Measurements from ENCODE around the gene P3H3. TPM values are rescaled to one million over a fixed set of nuclear protein-coding genes. Genes with fewer than 3 reads are reported as not detected.

Gene P3H3
- total and polyA plus RNA-seq, 2 experiments from 2014 or later: 16.4 to 38.2 TPM

DNA sequence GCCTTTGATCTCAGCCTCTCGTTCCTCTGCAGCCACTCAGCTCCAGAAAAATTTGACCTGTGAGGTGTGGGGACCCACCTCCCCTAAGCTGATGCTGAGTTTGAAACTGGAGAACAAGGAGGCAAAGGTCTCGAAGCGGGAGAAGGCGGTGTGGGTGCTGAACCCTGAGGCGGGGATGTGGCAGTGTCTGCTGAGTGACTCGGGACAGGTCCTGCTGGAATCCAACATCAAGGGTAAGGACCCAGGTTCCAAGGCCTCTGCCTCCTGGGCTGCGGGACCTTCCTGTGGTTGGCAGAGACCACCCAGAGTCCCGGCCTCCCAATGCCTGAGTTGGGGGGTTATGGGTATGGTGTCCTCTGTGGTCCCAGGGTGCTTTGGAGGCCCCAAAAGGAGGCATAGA is 11.1 kb upstream of the P3H3 start:
- no peak overlapping the region for H3K4me3 ChIP-seq
- Mint-ChIP-seq H3K4me1 (peaks cover 39% of the 10 kb centered on the region), H3K4me3 (no peak overlapping the region; the same call in 2 of the 3 replicates), H3K9me3 (no peaks in the 10 kb centered on the region), H3K36me3 (ENCODE audit: low read depth) (no peaks in the 10 kb centered on the region), H3K27me3 (ENCODE audit: insufficient read depth, low read depth, poor library complexity) (peaks cover 41% of the 10 kb centered on the region), H3K27ac (no peak overlapping the region)
- no peaks in the 10 kb centered on the region for H3K36me3 ChIP-seq (ENCODE audit: insufficient read depth)
- no peak overlapping the region for H3K4me2 ChIP-seq
- TF ChIP-seq NANOG (IDR thresholded peaks at IDR 0.05; ENCODE audit: borderline replicate concordance) (no peak), JUNB (IDR thresholded peaks at IDR 0.05; ENCODE audit: unreplicated experiment) (no peak), POLR2AphosphoS5 (IDR thresholded peaks at IDR 0.05; ENCODE audit: low read depth) (no peak), STAT1 (IDR thresholded peaks at IDR 0.05; ENCODE audit: unreplicated experiment) (no peak), CREB1 (CRISPR knock-in tag; IDR thresholded peaks at IDR 0.05; ENCODE audit: low read depth) (no peak), ZNF331 (CRISPR knock-in tag; IDR thresholded peaks at IDR 0.05; ENCODE audit: low read depth) (no peak), ZNF114 (CRISPR knock-in tag; IDR thresholded peaks at IDR 0.05) (no peak), EZH2 (IDR thresholded peaks at IDR 0.05; ENCODE audit: low read depth, unreplicated experiment) (no peak), EZH2phosphoT487 (IDR thresholded peaks at IDR 0.05; ENCODE audit: unreplicated experiment) (no peak)
- TF ChIP-seq, protein P1, sequence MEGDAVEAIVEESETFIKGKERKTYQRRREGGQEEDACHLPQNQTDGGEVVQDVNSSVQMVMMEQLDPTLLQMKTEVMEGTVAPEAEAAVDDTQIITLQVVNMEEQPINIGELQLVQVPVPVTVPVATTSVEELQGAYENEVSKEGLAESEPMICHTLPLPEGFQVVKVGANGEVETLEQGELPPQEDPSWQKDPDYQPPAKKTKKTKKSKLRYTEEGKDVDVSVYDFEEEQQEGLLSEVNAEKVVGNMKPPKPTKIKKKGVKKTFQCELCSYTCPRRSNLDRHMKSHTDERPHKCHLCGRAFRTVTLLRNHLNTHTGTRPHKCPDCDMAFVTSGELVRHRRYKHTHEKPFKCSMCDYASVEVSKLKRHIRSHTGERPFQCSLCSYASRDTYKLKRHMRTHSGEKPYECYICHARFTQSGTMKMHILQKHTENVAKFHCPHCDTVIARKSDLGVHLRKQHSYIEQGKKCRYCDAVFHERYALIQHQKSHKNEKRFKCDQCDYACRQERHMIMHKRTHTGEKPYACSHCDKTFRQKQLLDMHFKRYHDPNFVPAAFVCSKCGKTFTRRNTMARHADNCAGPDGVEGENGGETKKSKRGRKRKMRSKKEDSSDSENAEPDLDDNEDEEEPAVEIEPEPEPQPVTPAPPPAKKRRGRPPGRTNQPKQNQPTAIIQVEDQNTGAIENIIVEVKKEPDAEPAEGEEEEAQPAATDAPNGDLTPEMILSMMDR (conservative IDR thresholded peaks at IDR 0.05; ENCODE audit: low read depth in 2 of 2): no peak
- TF ChIP-seq, protein P2, sequence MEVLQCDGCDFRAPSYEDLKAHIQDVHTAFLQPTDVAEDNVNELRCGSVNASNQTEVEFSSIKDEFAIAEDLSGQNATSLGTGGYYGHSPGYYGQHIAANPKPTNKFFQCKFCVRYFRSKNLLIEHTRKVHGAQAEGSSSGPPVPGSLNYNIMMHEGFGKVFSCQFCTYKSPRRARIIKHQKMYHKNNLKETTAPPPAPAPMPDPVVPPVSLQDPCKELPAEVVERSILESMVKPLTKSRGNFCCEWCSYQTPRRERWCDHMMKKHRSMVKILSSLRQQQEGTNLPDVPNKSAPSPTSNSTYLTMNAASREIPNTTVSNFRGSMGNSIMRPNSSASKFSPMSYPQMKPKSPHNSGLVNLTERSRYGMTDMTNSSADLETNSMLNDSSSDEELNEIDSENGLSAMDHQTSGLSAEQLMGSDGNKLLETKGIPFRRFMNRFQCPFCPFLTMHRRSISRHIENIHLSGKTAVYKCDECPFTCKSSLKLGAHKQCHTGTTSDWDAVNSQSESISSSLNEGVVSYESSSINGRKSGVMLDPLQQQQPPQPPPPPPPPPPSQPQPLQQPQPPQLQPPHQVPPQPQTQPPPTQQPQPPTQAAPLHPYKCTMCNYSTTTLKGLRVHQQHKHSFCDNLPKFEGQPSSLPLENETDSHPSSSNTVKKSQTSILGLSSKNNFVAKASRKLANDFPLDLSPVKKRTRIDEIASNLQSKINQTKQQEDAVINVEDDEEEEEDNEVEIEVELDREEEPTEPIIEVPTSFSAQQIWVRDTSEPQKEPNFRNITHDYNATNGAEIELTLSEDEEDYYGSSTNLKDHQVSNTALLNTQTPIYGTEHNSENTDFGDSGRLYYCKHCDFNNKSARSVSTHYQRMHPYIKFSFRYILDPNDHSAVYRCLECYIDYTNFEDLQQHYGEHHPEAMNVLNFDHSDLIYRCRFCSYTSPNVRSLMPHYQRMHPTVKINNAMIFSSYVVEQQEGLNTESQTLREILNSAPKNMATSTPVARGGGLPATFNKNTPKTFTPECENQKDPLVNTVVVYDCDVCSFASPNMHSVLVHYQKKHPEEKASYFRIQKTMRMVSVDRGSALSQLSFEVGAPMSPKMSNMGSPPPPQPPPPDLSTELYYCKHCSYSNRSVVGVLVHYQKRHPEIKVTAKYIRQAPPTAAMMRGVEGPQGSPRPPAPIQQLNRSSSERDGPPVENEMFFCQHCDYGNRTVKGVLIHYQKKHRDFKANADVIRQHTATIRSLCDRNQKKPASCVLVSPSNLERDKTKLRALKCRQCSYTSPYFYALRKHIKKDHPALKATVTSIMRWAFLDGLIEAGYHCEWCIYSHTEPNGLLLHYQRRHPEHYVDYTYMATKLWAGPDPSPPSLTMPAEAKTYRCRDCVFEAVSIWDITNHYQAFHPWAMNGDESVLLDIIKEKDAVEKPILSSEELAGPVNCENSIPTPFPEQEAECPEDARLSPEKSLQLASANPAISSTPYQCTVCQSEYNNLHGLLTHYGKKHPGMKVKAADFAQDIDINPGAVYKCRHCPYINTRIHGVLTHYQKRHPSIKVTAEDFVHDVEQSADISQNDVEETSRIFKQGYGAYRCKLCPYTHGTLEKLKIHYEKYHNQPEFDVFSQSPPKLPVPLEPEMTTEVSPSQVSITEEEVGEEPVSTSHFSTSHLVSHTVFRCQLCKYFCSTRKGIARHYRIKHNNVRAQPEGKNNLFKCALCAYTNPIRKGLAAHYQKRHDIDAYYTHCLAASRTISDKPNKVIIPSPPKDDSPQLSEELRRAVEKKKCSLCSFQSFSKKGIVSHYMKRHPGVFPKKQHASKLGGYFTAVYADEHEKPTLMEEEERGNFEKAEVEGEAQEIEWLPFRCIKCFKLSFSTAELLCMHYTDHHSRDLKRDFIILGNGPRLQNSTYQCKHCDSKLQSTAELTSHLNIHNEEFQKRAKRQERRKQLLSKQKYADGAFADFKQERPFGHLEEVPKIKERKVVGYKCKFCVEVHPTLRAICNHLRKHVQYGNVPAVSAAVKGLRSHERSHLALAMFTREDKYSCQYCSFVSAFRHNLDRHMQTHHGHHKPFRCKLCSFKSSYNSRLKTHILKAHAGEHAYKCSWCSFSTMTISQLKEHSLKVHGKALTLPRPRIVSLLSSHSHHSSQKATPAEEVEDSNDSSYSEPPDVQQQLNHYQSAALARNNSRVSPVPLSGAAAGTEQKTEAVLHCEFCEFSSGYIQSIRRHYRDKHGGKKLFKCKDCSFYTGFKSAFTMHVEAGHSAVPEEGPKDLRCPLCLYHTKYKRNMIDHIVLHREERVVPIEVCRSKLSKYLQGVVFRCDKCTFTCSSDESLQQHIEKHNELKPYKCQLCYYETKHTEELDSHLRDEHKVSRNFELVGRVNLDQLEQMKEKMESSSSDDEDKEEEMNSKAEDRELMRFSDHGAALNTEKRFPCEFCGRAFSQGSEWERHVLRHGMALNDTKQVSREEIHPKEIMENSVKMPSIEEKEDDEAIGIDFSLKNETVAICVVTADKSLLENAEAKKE (CRISPR knock-in tag; IDR thresholded peaks at IDR 0.05): no peak
- TF ChIP-seq, protein P3, sequence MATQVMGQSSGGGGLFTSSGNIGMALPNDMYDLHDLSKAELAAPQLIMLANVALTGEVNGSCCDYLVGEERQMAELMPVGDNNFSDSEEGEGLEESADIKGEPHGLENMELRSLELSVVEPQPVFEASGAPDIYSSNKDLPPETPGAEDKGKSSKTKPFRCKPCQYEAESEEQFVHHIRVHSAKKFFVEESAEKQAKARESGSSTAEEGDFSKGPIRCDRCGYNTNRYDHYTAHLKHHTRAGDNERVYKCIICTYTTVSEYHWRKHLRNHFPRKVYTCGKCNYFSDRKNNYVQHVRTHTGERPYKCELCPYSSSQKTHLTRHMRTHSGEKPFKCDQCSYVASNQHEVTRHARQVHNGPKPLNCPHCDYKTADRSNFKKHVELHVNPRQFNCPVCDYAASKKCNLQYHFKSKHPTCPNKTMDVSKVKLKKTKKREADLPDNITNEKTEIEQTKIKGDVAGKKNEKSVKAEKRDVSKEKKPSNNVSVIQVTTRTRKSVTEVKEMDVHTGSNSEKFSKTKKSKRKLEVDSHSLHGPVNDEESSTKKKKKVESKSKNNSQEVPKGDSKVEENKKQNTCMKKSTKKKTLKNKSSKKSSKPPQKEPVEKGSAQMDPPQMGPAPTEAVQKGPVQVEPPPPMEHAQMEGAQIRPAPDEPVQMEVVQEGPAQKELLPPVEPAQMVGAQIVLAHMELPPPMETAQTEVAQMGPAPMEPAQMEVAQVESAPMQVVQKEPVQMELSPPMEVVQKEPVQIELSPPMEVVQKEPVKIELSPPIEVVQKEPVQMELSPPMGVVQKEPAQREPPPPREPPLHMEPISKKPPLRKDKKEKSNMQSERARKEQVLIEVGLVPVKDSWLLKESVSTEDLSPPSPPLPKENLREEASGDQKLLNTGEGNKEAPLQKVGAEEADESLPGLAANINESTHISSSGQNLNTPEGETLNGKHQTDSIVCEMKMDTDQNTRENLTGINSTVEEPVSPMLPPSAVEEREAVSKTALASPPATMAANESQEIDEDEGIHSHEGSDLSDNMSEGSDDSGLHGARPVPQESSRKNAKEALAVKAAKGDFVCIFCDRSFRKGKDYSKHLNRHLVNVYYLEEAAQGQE (IDR thresholded peaks at IDR 0.05; ENCODE audit: unreplicated experiment): no peak
- TF ChIP-seq, protein P4, sequence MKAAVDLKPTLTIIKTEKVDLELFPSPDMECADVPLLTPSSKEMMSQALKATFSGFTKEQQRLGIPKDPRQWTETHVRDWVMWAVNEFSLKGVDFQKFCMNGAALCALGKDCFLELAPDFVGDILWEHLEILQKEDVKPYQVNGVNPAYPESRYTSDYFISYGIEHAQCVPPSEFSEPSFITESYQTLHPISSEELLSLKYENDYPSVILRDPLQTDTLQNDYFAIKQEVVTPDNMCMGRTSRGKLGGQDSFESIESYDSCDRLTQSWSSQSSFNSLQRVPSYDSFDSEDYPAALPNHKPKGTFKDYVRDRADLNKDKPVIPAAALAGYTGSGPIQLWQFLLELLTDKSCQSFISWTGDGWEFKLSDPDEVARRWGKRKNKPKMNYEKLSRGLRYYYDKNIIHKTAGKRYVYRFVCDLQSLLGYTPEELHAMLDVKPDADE (IDR thresholded peaks at IDR 0.05): no peak
- H3K27ac ChIP-seq (ENCODE audit: low read depth): no peak overlapping the region
- H3K79me2 ChIP-seq (replicated peaks; ENCODE audit: insufficient read depth): no peaks in the 10 kb centered on the region
- ATAC-seq (no peak), DNase-seq (ENCODE audit: low spot score) (no peak)
- H3K9me2 ChIP-seq (ENCODE audit: insufficient read depth): no peaks in the 10 kb centered on the region
- no peak overlapping the region for H2AFZ ChIP-seq
- H3K27me3 ChIP-seq (ENCODE audit: insufficient read depth): peaks cover 21% of the 10 kb centered on the region
- peaks cover 30% of the 10 kb centered on the region for H3K4me1 ChIP-seq (ENCODE audit: insufficient read depth)
- peaks cover 11% of the 10 kb centered on the region; the same call in 1 of the 2 replicates for H3F3A ChIP-seq (replicated peaks; ENCODE audit: low read depth)
- H4K20me1 ChIP-seq (replicated peaks; ENCODE audit: insufficient read depth): no peaks in the 10 kb centered on the region
